NCI-H2227 (cell line): ENCODE measurements around the gene ZMIZ1.

Source experiments
- DNase-seq: peaks from one replicate; lab custom pipeline; 2025; ENCODE audit not compliant: unreplicated experiment; lab: John Stamatoyannopoulos, UW

Gene ZMIZ1

DNA sequence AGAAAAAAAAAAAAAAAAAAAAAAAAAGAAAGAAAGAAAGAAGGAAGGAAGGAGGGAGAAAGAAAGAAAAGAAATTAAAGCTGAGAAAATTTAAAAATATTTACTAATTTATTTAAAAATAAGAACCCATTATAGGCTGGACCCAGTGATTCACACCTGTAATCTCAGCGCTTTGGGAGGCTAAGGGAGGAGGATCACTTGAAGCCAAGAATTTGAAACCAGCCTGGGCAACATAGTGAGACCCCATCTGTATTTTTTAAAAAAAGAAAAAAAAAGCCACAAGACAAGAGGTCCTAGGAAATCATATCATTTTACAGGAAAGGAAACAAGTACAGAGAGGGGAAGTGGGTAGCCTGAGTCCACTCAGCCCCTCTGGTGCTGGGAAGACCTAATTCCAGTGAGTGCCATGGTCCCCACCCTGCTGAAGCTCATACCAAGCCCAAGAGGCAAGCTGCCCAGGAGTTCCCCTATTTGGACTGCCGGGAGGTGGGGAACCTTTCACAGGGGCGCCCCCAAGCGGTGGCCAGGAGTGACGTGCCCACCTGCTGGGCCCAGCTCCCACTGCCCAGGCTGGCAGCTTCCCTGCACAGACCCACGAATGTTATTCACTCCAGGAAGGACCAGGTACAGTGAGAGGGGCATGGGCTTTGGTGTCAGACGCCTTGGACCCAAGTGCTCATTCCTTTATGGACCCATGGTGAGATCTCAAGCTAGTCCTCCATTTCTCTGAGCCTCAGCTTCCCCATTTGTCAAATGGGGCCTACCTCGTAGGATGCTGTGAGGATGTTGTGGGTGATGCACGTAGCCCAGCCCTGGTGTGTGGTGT is 133.6 kb downstream of the ZMIZ1 start:
- peak; percentile 17 for DNase-seq

DNA sequence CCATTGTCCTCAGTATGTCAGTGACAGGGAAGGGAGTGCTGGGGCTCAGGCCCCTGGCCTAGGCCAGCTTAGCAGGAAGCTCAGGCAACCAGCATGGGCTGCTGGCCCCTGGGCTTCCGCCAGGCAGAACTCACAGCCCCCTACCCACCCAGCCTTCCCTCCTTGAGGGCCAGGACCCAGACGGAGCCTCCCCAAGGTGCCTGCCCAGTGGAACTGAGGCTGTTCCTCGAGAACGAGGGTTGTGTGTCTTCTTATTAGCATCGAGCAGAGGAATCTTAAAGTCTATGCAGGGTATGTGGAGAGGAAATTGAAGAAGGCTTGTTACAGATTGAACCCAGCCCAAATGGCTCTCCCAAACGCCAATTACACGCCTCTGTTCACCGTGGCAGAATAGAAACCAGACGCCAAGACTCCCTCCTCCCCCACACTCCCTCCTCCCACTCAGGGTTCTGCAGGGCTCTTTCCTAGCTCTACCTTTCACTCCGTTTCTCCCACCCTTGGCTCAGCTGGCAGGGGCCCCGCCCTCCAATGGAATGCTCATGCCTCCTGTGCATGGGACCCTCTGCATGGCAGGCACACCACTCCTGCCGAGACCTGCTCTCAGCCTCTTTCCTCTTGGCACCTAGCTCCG is 134.4 kb downstream of the ZMIZ1 start:
- DNase-seq: no peak

GRCh38 chr10:79203833-79204232 is 135.1 kb downstream of the ZMIZ1 start:
- DNase-seq: peak; percentile 12

DNA sequence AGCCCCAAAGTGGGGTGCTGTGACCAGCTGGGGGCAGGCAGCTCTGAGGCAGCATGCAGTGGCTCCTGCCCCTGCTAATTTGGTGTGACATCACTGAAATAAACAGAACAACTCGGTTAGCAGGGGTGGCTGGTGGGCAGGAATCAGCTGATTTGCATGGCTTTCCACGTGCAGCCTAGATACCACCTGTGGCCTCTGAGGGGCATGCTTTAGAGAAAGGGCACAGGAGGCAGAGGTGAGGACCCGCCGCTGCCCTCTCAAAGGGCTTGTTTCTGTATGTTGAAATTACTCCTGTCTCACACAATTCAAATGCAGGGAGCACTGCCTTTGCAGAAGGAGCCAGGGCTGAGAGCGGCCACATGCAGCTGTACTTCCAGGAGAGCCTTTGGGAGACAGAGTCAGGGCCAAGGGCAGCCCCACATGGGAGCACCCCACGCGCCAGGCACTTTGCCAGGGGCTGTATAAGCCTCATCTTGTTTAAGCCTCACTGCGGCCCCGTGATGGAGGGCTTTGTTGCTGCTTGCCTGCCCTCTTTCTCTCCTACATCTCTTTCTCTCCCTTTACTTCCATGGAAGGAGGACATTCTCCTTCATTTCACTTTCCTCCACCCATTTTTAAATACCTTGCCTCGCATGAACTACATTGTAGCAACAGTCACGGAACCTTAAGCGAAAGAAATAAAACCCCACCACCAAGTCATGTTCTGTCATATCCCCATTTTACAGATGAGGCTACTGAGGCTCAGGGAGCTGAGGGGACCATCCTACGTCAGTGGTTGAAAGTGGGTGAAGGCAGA is 137.7 kb downstream of the ZMIZ1 start:
- no peak for DNase-seq

DNA sequence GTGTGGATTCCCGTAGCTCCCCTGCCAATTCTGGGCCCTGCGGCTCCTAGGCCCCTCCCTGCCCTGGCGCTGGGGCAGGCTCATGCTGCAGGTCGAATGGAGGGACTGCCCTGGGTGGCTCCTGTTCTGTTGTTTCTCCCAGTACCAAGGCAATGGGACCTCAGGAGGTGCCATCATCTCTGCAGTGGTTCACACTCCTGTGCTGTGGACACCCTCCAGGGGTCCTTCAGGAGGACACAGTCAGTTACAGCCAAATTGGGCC is 138.3 kb downstream of the ZMIZ1 start:
- no peak for DNase-seq

DNA sequence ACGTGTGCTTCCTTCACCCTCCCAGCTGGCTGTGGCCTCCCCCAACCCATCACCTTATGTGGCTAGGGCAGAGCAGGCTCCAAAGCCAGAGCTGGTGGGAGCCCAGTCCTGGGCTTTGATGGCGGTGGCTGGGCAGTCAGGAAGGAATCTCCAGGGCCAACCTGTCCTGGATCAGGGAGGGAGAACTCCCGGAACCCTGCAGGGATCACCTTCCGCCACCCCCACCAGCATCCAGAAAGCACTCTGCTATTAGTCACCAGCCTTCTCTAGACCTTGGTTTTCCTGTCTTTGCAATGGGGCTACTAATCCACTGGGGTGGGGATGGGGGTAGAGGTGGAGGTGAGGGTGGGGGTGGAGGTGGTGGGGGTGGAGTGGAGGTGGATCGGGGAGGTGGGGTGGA is 139.0 kb downstream of the ZMIZ1 start:
- no peak for DNase-seq

DNA sequence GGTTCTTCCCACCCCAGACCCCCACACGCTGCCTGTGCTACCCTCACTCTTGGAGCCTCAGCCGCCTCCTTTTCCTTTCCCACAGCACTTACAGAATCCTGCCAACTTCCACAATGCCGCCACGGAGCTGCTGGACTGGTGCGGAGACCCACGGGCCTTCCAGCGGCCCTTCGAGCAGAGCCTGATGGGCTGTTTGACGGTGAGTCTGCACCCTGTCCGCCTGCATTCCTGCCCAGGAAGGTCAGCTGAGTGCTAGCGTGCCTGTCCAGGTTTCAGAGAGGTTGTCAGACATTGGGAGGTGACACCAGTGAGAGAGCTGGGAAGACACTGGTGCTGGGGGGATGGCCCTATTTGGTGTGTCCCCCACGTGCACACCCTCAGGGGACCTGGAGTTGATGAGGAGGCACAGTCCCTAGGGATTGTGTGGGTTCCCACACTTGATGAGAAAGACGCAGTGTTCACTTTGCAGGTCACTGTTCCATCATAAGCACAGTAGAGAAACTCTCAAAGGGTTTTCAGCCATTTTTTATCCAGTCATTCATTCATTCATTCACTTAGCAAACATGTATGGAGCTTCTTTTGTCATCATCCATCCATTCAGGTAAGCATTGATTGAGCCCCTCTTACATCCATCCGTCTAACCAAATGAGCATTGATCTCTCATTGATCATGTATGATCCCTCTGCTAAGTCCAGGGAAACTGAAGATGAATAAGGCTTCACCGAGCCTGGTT is 139.7 kb downstream of the ZMIZ1 start:
- no peak for DNase-seq

DNA sequence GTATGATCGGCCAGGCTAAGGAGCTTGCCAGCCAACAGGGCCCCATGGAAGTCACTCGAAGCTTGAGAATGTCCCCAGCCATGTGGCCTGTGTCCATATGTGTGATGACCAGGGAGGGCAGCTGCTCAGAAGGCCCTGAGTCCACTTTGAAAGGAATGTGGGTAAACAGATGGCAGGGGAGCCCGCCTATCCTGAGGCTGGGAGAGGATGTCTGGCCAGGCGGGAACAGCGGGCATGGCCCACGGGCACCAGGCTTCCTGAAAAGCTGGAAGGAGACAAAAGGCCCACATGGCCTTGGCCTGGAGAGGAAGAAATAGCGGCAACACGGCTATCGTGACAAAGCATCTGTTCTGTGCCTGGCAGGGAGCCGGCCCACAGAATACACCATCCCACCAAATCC is 140.6 kb downstream of the ZMIZ1 start:
- DNase-seq: no peak

DNA sequence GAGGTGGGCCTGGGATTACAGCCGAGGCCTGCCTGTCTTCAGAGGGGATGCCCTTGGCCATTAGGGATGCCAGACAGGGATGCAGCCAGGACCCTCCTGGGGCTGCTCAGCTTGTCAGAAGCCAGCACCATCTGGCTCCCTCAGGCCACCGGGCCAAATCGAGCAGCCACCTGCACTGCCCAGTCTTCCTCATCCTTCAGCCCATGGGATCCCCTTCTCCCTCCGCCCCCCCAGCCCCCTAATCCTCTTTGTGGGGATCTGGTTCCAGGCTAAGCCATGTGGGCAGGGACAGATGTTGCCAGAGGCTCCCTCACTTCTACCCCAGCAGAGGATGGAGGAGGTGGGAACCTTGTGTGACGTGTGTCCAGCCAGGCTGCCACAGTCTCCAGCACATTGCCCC is 141.1 kb downstream of the ZMIZ1 start:
- no peak for DNase-seq

DNA sequence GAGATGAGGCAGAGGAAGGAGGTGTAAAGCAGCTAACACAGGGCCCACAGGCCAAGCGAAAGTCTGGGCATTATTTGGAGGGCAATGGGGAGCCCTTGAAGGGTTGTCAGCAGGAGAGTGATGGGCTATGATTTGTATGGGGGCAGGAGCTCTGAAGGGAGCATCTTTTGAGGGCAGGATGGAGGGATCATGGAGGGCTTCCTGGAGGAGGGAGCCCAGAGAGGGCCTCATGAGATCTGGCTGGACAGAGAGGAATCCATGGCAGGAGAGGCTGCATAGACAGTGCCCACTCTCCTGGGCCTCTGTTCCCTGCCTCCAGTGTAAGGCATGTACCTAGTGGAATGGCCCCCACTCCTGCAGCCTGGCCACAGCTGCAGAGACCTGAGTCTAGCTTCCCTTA is 141.9 kb downstream of the ZMIZ1 start:
- no peak for DNase-seq

- no peak for DNase-seq
Observed at GRCh38 chr10:79211616-79212015, 142.8 kb downstream of the ZMIZ1 start.

DNA sequence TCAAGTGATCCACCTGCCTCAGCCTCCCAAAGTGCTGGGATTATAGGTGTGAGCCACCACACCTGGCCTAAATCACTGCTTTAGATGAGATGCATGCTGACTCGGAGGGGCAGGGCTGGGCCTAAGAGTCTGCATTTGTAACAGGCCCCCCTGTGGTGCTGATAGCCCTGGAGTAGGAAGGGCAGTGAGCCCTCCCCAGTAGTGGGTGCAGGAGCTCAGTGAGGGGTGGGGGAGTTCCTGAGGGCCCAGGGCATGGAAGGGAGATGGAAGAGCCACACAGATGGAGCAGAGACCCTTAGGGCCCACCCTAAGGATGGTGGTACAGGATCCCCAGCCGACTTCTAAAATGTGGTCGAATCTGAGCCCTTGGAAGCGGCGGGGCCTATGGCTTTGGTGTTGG is 146.8 kb downstream of the ZMIZ1 start:
- DNase-seq: no peak

DNA sequence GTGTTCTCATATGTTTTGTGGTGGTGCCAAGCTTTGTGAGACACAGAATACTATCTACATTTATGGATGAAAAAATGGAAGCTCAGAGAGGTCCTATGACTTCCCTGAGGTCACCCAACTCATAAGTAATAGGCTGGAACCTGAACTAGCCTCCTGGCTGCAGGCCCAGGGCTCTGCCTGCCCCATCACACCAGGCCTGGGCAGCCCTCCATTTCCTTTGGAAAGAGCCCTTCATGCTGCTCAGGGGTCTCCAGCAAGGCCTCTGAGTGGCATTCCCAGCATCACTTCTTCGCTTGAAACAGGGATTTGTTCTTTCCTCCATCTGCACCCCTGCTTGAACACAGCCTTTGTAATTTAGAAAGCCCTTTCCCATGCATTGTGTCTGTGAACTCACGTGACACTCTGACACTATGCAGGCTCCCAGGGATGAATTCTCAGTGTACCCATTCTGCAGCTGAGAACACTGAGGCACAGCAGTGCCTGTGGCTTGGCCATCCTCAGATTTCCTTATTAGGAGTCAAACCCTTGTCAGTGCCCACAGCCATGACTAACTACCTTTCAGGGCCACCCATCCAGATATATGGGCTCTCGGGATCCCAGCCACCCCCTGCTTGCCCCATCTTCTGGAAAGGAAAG is 150.7 kb downstream of the ZMIZ1 start:
- no peak for DNase-seq

- peak; percentile 17 for DNase-seq
Observed at GRCh38 chr10:79220307-79220706, 151.5 kb downstream of the ZMIZ1 start.

DNA sequence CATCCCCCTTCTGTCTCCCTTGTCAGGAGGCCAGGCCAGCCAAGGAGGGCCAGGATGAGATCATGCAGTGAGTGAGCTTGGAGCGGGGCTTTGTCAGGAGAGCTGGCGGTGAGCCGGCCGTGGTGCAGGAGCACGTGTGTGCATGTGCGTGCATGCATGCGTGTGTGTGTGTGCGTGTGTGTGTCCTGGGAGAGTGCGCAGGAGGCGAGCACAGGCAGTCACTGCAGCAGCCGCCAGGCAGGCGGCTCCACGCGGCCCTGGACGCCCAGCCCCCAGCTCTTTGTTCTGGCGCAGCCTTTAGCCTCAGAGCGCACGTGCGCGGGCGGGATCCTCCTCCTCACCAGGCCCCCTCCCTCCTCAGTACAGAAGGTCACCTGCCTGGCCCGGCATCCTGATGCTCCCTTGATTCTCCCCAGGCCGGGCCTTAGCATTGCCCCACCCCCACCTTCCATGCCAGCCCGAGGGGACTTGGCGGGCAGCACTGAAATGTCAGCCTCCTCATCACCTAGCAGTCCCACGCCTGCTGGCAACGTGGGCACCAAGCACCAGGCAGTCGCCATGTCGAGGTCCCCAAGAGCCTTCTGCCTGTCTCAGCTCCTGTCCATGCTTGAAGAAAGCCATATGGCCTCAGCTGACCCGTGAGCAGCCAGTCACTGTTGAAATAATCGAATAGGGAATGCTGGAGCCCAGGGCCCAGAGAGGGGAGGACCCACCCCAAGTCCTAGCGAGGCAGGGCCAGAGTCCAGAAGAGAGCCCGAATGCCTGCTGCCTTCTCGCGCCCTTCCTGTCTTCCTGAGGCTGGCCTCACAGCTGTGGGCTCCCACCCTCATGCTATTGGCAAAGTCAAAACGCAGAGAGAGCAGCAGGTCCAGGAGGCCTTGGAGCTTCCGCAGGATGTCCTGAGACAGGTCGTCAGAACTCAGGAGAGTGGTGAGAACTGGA is 152.6 kb downstream of the ZMIZ1 start:
- DNase-seq: peak; percentile 91

- DNase-seq: no peak
Observed at GRCh38 chr10:79222186-79222585, 153.4 kb downstream of the ZMIZ1 start.

- peak; percentile 16 for DNase-seq
Observed at GRCh38 chr10:79223091-79224048, 154.6 kb downstream of the ZMIZ1 start.

DNA sequence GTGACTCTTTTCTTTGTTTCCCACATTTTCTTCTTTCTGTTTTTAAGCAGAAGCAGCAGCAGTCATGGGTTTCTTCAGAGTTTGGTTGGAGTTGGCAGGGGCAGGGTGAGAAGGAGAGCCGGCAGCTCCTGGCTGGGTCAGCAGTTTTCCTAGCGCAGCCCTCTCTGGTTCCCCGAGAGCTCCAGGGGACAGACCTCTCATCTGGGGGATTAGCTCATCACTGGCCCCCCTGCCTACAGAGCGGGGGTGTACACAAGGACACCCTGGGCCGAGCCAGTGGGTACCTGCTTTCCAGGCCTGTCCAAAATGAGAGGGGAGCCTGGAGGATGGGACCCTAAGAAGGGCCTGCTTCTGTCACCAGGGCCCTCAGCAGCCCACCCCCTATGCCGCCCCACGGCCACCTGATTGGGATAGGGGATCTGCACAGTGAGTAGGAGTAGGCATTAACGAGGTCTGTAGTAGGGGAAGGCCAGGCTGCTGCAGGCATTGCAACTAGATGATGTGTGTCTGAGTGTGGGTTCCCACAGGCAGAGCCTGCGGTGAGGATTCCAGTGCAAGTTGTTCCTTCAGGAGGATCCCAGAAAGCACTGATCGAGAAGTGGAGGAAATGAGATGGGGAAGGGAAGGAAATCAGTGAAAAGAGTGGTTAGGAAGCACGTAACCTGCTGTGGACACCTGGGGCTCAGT is 155.6 kb downstream of the ZMIZ1 start:
- no peak for DNase-seq
